Activated CD8-positive, alpha-beta memory T cell treated with anti-CD3 and anti-CD28 coated beads for 4 hours (primary cell): ENCODE data around the gene ELAVL1.
"Not testable (repeated sequence)": the region's sequence is repeated elsewhere in the genome, so short reads cannot be mapped to it uniquely, and the experiment has no call there.

ENCODE experiments used
- DNase-seq, 2 donors: peaks; one replicate each; pipeline ENCODE4 v3.0.0-alpha.2; 2020; ENCODE audit warnings: low read depth in 2 of 2

Gene ELAVL1

DNA sequence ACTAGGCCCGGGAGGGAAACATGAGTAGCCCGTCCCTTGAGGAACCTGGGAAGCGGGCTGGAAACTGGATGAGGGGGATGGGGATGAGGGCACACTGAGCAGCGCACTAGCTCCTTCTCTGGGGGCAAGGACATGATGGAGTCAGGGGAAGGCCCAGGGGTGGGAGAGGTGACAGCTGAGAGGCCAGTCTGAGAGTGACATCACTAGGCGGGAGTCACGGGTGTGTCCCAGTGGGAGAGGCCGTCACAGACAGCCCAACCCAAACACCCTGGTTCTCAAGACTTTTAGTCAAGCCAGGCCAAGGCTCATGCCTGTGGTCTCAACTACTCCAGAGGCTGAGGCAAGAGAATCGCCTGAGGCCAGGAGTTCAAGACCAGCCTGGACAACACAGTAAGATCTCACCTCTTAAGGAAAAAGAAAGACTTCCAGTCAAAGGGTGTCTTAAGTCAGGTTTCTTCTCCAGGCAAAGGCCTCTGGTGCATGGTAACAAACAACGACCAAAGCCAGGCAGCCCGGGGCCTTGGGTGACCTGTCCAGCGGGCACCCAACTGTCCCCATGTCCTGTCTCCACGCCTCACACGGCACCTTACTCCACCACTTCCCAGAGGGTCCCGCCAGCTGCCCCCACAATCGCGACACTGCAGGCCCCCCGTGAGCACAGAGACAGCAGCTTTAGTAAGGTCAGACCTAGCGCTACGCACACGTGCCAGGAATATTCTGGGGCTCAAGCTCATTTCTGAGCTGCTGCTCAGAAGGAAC lies 36.5 kb downstream of the ELAVL1 start:
- no peak for DNase-seq

GRCh38 chr19:7968008-7968795 lies 37.2 kb downstream of the ELAVL1 start:
- no peak for DNase-seq

DNA sequence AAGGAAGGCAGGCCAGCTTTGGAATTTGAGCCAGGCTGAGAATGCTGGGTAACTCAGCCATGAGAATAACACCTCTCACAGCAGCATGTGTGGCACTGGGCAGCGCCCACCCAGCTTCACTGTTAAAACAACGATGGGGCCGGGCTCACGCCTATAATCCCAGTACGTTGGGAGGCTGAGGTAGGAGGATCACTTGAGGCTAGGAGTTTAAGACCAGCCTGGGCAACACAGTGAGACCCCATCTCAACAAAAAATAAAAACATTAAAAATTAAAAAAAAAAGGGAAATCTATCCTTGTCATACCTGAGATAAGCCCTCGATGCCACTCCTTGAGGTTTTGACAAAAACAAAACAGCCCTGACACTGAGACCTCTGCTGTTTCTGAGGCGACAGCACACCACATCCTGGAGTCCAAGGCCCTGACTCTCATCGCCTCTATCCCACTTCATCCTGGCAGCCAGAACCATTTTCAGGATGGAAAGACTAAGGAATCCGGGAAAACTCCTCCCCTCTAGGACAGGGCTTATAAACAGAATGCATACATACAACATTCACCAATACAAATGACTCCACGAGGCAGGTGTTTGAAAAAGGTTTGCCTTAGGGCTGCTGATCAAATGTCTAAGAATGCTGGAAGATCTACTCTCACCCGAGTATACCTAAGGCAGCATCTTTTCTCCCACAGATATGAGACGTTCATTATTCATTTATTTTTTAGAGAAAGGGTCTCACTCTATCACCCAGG lies 39.3 kb downstream of the ELAVL1 start:
- no peak for DNase-seq

DNA sequence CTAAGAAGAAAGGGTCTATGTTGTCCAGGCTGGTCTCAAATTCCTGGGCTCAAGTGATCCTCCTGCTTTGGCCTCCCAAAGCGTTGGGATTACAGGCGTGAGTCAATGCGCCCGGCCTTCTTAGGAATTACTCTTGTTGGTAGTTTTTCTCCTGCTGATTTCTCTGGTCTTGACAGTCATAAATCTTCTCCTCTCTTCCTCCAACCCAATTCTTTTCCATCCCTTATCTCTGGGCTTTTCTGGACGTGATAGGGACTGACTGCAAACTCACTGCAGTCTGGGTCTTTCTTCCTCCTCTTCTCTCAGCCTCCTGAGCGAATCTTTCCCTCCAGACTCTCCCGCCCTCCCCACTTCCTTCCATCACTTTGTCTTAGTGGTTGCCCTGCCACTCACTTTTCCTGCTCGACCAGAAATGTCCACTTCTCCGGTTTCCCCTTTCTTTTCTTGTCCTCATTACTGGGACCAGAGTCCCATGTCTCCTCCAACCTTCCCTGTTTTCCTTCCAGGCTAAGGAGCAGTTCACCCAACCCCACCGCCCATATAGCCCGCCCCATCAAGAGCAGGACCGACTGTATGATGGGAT lies 40.1 kb downstream of the ELAVL1 start:
- DNase-seq = no peak

DNA sequence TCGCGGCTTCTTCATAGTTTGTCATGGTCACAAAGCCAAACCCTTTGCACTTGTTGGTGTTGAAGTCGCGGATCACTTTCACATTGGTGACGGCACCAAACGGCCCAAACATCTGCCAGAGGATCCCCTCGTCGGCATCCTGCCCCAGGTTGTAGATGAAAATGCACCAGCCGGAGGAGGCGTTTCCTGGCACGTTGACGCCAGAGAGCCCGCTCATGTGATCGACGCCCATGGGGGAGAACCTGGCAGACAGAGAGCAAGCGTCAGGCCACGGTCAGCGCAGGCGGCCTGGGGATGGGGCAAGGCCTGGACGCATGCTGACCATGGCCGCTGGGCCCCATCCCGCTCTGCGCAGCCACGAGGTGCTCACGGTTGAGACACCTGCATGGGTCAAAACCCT lies 41.9 kb downstream of the ELAVL1 start:
- no peak for DNase-seq

- DNase-seq = no peak
These were observed 42.7 kb downstream of the ELAVL1 start for GRCh38 chr19:7962644-7963268.

- DNase-seq = no peak
These were observed 43.4 kb downstream of the ELAVL1 start for GRCh38 chr19:7961920-7962626.

DNA sequence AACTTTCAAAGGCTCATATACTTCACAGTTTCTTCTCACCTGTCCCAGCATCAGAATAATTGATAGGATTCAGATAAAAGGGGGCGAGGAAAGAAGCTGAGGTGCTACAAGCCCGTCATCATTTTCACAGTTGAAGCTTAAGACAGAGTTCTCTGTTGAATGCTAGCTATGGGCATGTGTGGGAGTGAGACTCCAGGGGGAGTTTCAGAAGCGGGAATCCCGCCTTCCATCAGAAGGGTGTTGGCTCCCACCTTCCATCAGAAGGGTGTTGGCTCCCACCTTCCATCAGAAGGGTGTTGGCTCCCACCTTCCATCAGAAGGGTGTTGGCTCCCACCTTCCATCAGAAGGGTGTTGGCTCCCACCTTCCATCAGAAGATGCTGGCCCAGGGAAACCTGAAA lies 44.4 kb downstream of the ELAVL1 start:
- DNase-seq = not testable (repeated sequence)

DNA sequence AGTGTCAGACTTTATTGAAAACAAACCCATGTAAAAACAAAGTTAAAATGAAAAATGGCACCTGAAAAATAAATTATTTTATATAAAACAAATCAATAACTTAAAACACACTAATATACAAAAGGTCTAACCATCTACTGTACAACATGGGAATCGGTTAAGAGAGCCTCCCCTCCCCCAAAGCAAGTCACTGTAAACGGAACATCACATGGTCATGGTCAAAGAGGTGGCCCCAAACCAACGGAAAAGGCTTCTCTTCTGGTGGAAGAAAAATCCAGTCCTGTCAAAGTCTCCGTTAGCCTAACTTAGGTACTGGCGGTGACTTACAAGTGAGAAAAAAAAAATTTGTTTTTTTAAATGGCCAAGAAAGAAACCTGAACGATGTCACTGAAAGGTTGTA lies 46.2 kb downstream of the ELAVL1 start:
- no peak for DNase-seq

- no peak for DNase-seq
These were observed 49.7 kb downstream of the ELAVL1 start for GRCh38 chr19:7955696-7956095.

DNA sequence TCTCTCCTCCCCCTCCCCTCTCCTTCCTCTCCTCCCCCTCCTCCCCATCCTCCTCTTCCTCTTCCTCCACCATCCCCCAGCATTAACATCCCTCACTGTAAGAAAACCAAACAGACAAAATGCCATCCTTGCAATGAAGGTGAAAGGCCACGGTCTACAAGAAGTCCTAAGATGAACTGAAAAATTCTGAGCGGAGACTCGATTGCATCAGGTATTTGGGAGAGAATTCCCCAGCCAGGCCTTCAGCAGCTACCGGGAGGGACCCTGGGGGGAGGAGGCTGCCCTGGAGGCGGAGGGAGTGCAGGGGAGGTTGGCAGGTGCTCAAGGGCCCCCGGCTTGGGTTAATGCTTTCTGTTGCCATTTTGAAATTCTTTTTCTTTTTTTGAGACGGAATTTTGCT lies 51.9 kb downstream of the ELAVL1 start:
- DNase-seq = no peak

GRCh38 chr19:7953060-7953459 lies 52.4 kb downstream of the ELAVL1 start:
- no peak for DNase-seq

DNA sequence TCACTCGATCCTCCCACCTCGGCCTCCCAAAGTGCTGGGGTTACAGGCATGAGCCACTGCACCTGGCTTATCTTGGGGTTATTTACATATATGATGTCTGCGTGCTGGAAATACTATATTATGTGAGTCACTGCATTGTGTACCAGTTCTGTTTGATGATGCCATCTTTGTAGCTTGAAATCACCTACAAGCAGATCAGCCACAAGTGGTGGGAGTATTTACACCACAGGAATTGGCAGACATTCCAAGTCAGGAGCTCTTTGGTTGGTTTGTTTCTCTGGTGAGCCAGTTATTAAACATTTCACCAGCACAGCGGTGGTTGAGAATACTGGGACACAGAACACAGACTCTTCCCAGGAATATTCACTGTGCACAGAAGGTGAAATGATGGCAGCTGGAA lies 57.5 kb downstream of the ELAVL1 start:
- DNase-seq = no peak

GRCh38 chr19:7944177-7944761 lies 61.2 kb downstream of the ELAVL1 start:
- peak; percentile 70 to 74 for DNase-seq

- peak; percentile 96 to 99 for DNase-seq
These were observed 61.8 kb downstream of the ELAVL1 start, which contains the start of gene TIMM44 for GRCh38 chr19:7943444-7944176. Gene TIMM44 (minus strand): TSS chr19:7943666. CDS start chr19:7943651, 15 bp downstream.

DNA sequence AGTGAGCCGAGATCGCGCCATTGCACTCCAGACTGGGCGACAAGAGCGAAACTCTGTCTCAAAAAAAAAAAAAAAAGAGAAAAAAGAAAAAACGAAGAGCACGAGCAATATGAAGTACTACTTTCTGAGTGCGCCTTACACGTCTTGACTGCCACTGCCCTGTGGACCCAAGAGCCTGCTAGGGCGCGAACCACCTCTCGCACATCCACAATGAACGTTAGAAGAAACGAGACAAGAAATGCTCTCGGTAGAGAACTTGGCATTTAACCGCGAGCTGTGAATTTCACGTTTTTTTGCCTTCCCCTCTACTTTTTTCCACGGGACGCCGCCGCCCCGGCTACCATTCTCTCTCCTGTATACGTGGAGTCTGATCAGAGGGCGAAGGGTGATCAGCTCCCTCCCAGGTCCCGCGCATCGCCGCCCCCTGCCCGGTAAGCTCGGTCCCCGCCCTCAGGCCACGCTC lies 62.4 kb downstream of the ELAVL1 start:
- no peak for DNase-seq

GRCh38 chr19:7941895-7942596 lies 63.4 kb downstream of the ELAVL1 start:
- DNase-seq = no peak

GRCh38 chr19:7940841-7941240 lies 64.6 kb downstream of the ELAVL1 start:
- DNase-seq = no peak

- DNase-seq = no peak
These were observed 70.7 kb downstream of the ELAVL1 start for GRCh38 chr19:7934766-7935165.
